GM15510 (cell line): ENCODE data around the gene STAT3.

Experiments used
- POLR2A ChIP-seq: IDR thresholded peaks from 3 replicates; pipeline ENCODE4 v1.6.1; 2011; ENCODE audit warnings: borderline replicate concordance; ENCODE audit not compliant: insufficient read length; ENCODE audit errors: extremely low read depth

The STAT3 gene

GRCh38 chr17:42363231-42363630 lies 25.0 kb downstream of the STAT3 start:
- TF ChIP-seq POLR2A, result no peak

DNA sequence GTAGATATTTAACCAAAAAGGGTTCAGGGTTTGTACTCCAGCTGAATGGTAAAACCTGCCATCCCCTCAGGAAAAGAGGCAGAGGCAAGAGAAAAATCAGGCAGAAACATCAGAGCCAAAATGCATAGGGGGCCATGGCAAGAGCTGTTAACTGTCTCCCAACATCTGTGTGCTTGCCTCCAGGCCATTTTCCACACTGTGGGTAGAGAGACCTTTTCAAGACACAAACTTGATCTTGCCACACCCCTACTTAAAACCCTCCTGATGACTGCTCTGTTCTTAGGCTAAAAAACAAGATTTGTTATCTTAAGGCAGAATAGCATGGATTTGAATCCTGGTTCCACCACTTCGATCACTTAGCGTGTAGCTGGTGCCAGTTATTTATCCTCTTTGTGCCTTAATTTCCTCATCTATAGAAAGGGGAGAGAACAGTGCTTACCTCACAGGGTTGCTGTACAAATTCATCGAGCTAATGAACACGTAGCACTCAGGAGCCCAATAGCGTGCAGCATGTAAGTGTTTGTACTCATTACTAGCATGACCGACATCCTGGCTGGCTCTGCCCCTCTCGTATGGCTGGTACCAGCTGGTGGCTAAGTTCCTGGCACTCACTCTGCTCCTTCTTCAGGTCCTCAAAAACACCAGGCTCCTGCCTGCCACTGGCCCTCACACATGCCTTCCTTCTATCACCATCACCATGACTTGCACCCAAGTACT lies 25.8 kb downstream of the STAT3 start:
- TF ChIP-seq POLR2A, result no peak

GRCh38 chr17:42361781-42362186 lies 26.5 kb downstream of the STAT3 start:
- no peak for TF ChIP-seq POLR2A

- no peak for TF ChIP-seq POLR2A
These were observed 29.1 kb downstream of the STAT3 start for GRCh38 chr17:42359133-42359532.

DNA sequence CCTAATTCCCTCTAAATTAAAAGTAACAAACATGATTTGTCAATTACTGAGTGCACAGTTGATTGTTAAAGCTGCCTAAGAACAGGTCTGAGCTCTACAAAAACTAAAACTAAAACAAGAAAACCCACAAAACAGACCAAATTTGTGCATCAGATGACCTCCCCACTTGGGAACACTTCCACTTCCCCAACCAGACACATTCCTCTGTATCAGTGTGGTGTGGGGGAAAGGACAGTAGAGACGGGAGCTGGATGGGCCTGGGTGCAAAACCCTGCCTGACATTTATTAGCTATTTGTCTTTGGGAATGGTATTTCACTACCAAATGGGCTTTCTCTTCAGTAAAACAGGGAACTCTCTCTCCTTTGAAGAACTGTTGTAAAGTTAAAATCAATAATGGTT lies 29.8 kb downstream of the STAT3 start:
- no peak for TF ChIP-seq POLR2A

DNA sequence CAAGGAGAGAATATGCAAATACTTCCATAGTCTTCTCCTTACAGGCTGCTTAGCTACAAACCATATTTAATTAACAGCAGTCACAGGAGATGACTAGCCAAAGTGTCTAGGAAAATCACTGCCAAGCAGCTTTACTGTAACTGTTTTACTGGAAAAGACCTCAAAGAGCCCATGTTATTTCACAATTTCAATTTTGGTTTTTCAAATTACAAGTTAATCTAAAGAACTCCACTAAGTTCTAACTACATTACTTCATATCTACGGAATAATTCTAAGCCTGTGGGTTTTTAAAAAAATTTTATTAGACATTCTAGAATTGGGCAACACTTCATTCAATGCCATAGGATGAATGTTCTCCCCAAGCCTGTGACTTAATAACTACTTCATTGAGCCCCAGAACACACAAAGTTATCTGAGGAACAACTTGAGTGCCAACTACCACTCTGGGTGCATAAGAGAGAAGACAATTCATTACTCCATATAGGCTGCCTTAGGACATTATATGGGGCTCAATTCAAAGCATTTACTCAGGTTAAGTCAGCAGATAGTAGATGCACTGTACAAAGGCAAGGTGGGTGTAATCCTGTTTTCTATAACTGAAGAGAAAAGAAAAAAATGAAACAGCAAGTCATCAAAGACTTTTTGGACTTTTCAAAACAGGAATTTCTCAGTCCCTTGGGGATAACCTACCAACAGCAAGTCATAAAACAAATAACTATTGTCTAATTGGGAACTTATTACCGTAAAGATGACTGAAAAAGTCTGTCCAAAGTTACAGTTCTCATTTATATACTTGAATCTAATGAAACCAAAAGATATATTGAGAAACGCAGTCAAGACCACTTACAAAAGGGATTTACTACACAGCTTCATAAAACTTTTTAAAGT lies 33.0 kb downstream of the STAT3 start:
- no peak for TF ChIP-seq POLR2A

DNA sequence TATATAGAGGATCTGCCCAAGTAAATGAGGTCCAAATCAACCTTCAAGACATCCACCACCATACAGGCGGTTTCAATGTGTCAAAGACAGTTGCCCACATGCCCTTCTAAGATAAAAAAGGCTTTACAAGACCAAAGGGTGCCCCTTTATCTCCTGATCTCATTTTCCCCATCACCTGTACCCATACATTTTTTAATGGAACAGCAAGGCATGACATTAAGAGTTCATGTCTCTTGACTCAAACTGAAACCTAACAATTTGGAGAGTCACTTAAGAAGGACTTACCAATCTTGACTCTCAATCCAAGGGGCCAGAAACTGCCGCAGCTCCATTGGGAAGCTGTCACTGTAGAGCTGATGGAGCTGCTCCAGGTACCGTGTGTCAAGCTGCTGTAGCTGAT lies 40.1 kb downstream of the STAT3 start:
- no peak for TF ChIP-seq POLR2A

DNA sequence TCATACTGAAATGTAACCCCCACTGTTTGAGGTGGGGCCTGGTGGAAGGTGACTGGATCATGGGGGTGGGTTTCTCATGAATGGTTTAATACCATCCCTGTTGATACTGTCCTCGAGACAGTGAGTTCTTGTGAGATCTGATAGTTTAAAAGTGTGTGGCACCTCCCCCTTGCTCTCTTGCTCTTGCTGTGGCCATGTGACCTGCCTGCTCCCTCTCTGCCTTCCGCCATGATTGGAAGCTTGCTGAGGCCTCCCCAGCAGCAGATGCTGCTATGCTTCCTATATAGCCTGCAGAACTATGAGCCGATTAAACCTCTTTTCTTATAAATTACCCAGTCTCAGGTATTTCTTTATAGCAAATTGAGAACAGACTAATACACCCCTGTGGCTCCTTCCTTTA lies 40.6 kb downstream of the STAT3 start:
- TF ChIP-seq POLR2A, result no peak

- TF ChIP-seq POLR2A, result no peak
These were observed 41.0 kb downstream of the STAT3 start for GRCh38 chr17:42347198-42347597.

- TF ChIP-seq POLR2A, result no peak
These were observed 41.8 kb downstream of the STAT3 start for GRCh38 chr17:42346481-42346880.

DNA sequence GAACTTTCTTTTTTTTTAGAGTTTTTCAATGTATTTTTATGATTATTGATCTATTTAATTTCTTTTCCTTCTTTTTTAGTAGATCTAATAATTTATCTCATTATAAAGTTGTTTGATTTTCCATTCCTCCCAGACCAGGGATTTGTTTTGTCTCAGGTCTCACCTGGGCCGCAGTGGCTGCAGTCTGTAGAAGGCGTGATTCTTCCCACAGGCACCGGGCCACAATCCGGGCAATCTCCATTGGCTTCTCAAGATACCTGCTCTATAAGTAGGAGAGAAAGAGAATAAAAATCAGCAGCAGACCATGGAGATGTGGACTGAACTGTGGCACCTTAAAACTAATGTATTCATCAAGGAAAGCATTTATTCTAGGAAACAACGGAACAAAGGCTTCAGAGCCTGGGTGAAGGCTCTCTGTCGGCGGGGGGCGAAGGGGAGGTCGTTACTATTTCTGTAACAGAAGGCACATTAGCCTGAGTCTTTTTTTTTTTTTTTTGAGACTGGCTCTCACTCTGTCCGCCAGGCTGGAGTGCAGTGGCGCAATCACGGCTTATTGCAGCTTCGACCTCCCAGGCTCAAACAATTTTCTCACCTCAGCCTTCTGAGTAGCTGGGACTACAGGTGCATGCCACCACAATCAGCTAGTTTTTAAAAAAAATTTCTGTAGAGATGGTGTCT lies 42.7 kb downstream of the STAT3 start:
- TF ChIP-seq POLR2A, result no peak

- TF ChIP-seq POLR2A, result no peak
These were observed 45.8 kb downstream of the STAT3 start for GRCh38 chr17:42342242-42343008.

- no peak for TF ChIP-seq POLR2A
These were observed 46.7 kb downstream of the STAT3 start for GRCh38 chr17:42341568-42341967.

DNA sequence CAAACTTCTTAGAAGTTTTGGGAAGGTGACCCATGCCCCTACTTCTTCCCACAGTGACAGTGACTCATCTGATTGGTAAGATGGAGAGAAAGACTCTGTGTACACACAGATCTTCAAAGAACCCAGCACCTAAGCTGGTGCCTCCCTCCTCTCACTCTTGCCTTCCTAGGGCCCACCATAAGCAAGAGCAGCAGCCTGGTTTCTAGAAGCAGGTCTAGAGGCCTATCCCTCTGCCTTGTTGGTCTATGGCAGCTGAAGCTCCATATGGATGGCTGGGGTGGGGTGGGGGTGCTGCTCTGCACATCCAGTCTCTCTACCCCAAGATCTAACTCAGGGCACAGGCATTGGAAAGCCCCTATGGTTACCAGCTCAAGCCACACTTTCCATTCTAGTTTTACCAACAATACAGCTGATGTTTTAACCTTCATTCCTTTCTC lies 47.5 kb downstream of the STAT3 start:
- TF ChIP-seq POLR2A, result no peak
